Measurements from ENCODE around the gene NODAL.

DNA sequence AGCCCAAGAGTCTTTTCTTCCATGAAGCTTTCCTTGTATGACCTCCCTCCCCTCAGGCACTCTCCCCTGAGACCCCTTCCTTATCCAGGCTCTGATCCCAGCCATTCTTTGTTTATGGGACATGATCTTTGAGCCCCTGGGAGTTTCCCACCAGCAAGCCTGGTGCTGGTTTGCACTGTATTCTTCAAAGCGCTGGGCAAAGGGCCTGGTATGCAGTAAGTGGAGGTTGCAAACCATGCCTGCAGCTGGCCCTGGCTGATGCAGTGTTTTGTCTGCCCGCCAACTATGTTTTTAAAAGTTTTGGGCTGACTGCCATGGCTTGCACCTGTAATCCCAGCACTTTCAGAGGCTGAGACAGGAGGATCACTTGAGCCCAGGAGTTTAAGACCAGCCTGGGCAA, 6.8 kb upstream of the NODAL start:
- TF ChIP-seq, protein P1, sequence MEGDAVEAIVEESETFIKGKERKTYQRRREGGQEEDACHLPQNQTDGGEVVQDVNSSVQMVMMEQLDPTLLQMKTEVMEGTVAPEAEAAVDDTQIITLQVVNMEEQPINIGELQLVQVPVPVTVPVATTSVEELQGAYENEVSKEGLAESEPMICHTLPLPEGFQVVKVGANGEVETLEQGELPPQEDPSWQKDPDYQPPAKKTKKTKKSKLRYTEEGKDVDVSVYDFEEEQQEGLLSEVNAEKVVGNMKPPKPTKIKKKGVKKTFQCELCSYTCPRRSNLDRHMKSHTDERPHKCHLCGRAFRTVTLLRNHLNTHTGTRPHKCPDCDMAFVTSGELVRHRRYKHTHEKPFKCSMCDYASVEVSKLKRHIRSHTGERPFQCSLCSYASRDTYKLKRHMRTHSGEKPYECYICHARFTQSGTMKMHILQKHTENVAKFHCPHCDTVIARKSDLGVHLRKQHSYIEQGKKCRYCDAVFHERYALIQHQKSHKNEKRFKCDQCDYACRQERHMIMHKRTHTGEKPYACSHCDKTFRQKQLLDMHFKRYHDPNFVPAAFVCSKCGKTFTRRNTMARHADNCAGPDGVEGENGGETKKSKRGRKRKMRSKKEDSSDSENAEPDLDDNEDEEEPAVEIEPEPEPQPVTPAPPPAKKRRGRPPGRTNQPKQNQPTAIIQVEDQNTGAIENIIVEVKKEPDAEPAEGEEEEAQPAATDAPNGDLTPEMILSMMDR (conservative IDR thresholded peaks at IDR 0.05; ENCODE audit: low read depth, low read length): no peak
- TF ChIP-seq EZH2 (IDR thresholded peaks at IDR 0.05; ENCODE audit: borderline replicate concordance, low read depth, low read length, poor library complexity, severe bottlenecking): no peak

Data from A673 (cell line).